ENCODE data around the gene GLP2R. TPM values are rescaled to one million over a fixed set of nuclear protein-coding genes. Genes with fewer than 3 reads are reported as not detected.

GLP2R gene
- total RNA-seq, result 0.06 and 0.39 TPM in 2 replicates

DNA sequence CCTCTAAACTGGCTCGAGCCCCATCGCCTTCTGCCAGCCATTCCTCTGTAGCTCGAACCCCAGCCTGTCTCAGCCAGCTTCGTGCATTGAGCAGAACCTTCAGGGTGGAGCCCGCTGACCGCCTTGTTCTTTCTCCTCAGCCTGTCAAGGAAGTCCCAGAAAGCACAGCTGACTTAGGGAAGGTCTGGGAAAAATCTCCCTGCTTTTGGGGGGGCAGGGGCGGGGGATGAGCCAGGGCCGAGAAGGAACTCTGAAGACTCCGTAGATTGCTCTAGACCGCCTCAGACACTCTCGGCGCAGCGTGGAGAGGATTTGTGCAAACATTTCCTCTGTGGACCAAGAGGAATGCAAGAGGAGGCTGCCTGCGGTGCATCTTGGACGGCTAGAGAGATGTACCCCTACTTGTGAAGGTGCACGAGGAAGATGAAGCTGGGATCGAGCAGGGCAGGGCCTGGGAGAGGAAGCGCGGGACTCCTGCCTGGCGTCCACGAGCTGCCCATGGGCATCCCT, at the start of gene GLP2R:
TSS of gene GLP2R (plus strand) at position 284 of the 510 bp plus-strand sequence. CDS start at position 424, 140 bp downstream.

GRCh38 chr17:9790889-9791876, 34.5 kb upstream of the GLP2R start, which contains the start of gene DHRS7C:
Gene DHRS7C (minus strand): TSS chr17:9791592. CDS start chr17:9791284, 308 bp downstream.

DNA sequence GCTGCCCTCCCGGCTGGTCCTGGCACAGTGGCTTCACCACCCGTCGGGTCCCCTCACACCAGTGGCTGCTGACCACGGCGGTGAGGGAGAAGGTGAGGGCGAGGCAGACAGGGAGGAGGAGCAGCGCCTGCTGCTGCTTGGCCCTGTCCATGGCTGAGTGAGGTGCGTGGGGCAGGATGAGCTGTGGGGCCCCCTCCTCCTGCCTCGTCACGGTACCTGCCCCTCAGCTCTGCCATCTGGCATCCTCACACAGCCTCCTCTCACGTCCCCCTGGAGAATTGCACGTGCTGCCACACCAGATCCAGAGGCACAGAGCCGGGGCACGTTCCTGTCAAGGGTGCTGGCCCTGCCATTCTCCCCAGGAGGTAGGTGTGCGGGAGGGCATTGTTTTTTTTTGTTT, 3.8 kb upstream of the GLP2R start, which contains the start of gene GSG1L2:
TSS of gene GSG1L2 (minus strand) at position 159 of the 400 bp plus-strand sequence. CDS start at position 151, 8 bp downstream.

GRCh38 chr17:9905078-9905415, 79.3 kb downstream of the GLP2R start, which contains the start of gene RCVRN:
Gene RCVRN (minus strand): TSS chr17:9905271. CDS start chr17:9905180, 91 bp downstream.

Other genes with a start within 250 kb of the GLP2R start
- gene CFAP52, start 249.3 kb upstream of the GLP2R start, total RNA-seq, result 0.12 and 1.7 TPM in 2 replicates
- gene USP43, start 180.4 kb upstream of the GLP2R start, total RNA-seq, result not detected in 2 replicates
- gene DHRS7C, start 34.3 kb upstream of the GLP2R start, total RNA-seq, result not detected in 2 replicates
- gene GSG1L2, start 3.8 kb upstream of the GLP2R start, total RNA-seq, result not detected in 2 replicates
- gene RCVRN, start 79.3 kb downstream of the GLP2R start, total RNA-seq, result not detected in 2 replicates